ENCODE results near the gene SLC25A25. TPM values are rescaled to one million over a fixed set of nuclear protein-coding genes. Genes with fewer than 3 reads are reported as not detected.

The SLC25A25 gene
- total and polyA plus RNA-seq, 9 of the 15 experiments (the other 6 are each of a cell fraction or from before 2014, with no cell fraction given), result 0.07 to 35.9 (median 23.2) TPM

DNA sequence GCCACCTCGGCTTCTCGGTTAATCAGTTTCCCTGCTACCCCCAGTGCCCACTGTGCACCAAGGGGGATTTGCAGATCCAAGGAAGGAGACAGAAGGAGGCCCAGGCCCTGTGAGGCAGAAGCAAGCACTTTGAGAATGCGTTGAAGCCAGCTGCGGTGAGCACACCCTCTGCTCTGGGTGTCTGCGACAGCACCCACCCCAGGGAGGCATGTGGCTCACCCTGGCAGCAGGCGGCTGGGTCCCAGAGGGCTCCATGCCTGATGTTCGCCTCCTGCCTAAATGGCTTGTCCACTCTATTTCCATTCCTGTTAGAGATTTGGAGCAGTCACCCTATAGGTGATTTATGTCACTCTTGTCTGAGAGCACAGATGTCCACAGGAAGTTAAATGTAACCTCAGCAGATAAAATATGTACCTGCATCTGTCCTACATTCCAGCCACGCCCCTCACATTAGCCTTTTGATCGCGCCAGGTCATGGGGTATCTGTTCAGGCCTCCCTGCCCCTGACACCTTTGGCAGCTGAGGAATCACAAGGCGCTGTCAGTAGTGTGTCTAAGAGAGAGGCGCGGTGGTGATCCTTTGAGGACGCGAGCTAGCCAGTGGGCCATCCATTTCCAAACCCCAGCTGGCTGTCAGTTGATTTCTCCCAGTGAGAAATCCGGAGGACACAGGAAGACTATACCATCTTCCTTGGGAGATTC is 31.3 kb downstream of the SLC25A25 start (continued):
- TF ChIP-seq HOXB6 (CRISPR knock-in tag; IDR thresholded peaks at IDR 0.05; ENCODE audit: borderline replicate concordance) (no peak), MLX (CRISPR knock-in tag; conservative IDR thresholded peaks at IDR 0.05) (no peak), ETV1 (tag; conservative IDR thresholded peaks at IDR 0.05; ENCODE audit: low read depth) (peak; percentile 78), STAT5B (CRISPR knock-in tag; IDR thresholded peaks at IDR 0.05) (no peak), ZNF184 (CRISPR knock-in tag; IDR thresholded peaks at IDR 0.05) (no peak), TAL1 (IDR thresholded peaks at IDR 0.05) (peak; percentile 75), NFXL1 (CRISPR knock-in tag; IDR thresholded peaks at IDR 0.05) (no peak), NFYB (IDR thresholded peaks at IDR 0.05; ENCODE audit: extremely low read depth, insufficient read length) (no peak), MTA3 (IDR thresholded peaks at IDR 0.05; ENCODE audit: borderline replicate concordance) (no peak; the same call in 1 of the 2 replicates), RBM25 (IDR thresholded peaks at IDR 0.05; ENCODE audit: low read depth, low read length, severe bottlenecking) (no peak), ZNF140 (CRISPR knock-in tag; IDR thresholded peaks at IDR 0.05) (no peak), ARHGAP35 (IDR thresholded peaks at IDR 0.05; ENCODE audit: partially characterized antibody) (no peak), WHSC1 (IDR thresholded peaks at IDR 0.05; ENCODE audit: low read length) (no peak), LCOR (CRISPR knock-in tag; IDR thresholded peaks at IDR 0.05) (no peak), ARID1B (IDR thresholded peaks at IDR 0.05) (peak; percentile 76; the same call in 1 of the 2 replicates), ZNF561 (CRISPR knock-in tag; conservative IDR thresholded peaks at IDR 0.05) (no peak), STAT6 (CRISPR knock-in tag; IDR thresholded peaks at IDR 0.05) (no peak), NR2F6 (CRISPR knock-in tag; IDR thresholded peaks at IDR 0.05) (no peak), SP2 (IDR thresholded peaks at IDR 0.05; ENCODE audit: extremely low read depth, low read depth, low read length, poor library complexity, severe bottlenecking) (no peak)
- TF ChIP-seq, protein P1, sequence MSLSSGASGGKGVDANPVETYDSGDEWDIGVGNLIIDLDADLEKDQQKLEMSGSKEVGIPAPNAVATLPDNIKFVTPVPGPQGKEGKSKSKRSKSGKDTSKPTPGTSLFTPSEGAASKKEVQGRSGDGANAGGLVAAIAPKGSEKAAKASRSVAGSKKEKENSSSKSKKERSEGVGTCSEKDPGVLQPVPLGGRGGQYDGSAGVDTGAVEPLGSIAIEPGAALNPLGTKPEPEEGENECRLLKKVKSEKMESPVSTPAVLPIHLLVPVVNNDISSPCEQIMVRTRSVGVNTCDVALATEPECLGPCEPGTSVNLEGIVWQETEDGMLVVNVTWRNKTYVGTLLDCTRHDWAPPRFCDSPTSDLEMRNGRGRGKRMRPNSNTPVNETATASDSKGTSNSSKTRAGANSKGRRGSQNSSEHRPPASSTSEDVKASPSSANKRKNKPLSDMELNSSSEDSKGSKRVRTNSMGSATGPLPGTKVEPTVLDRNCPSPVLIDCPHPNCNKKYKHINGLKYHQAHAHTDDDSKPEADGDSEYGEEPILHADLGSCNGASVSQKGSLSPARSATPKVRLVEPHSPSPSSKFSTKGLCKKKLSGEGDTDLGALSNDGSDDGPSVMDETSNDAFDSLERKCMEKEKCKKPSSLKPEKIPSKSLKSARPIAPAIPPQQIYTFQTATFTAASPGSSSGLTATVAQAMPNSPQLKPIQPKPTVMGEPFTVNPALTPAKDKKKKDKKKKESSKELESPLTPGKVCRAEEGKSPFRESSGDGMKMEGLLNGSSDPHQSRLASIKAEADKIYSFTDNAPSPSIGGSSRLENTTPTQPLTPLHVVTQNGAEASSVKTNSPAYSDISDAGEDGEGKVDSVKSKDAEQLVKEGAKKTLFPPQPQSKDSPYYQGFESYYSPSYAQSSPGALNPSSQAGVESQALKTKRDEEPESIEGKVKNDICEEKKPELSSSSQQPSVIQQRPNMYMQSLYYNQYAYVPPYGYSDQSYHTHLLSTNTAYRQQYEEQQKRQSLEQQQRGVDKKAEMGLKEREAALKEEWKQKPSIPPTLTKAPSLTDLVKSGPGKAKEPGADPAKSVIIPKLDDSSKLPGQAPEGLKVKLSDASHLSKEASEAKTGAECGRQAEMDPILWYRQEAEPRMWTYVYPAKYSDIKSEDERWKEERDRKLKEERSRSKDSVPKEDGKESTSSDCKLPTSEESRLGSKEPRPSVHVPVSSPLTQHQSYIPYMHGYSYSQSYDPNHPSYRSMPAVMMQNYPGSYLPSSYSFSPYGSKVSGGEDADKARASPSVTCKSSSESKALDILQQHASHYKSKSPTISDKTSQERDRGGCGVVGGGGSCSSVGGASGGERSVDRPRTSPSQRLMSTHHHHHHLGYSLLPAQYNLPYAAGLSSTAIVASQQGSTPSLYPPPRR (CRISPR knock-in tag; IDR thresholded peaks at IDR 0.05; ENCODE audit: borderline replicate concordance), result no peak
